HepG2 (cell line): ENCODE measurements around the gene ORMDL3. TPM values are rescaled to one million over a fixed set of nuclear protein-coding genes. Genes with fewer than 3 reads are reported as not detected.

Experiments
- ATAC-seq: fragments of 200-7000 bp; cut with Tn5 transposase; 3 replicates; pipeline ENCODE4 v1.9.1; 2020; ENCODE audit warnings: mild to moderate bottlenecking, moderate library complexity
- BruUV-seq: library from RNA; stranded (reverse); fragments of 400-500 nt; replicated peaks from 2 replicates; lab custom pipeline; 2021; lab: Mats Ljungman, UMichigan
- CTCF ChIA-PET: fragments of 300-600 bp; formaldehyde crosslinking; extraction: SDS; loops from one replicate; lab custom pipeline; 2021; ENCODE audit warnings: low total read pairs, inconsistent platforms, low intra/inter-chr PET ratio; lab: Yijun Ruan, JAX
- POLR2A ChIA-PET: fragments of 350-600 bp; sonication (Branson Sonifier 250); formaldehyde crosslinking; loops from one replicate; lab custom pipeline; 2020; ENCODE audit warnings: antibody characterized with exemption, inconsistent platforms; lab: Yijun Ruan, JAX
- DNase-seq: peaks from one replicate; pipeline ENCODE4 v3.0.0-alpha.2; 2015; ENCODE audit warnings: low spot score
- FAIRE-seq: peaks from 3 replicates; lab custom pipeline; 2011; peaks lifted over from hg19 to GRCh38; lab: Jason Lieb, UNC
- H2AFZ ChIP-seq: one replicate; pipeline ENCODE4 v1.6.1; 2011; ENCODE audit warnings: low read length, inconsistent platforms
- H3K27ac ChIP-seq: fragments of 300-600 bp; 3 replicates; pipeline ENCODE4 v1.8.0; 2011; ENCODE audit warnings: mixed run types, mild to moderate bottlenecking, mixed read lengths, low read length, inconsistent platforms; ENCODE audit not compliant: insufficient read depth; ENCODE audit errors: extremely low read length
- H3K27me3 ChIP-seq, 2 experiments: fragments of 200-600 bp in 1 of 2; 2 replicates in 1 of 2; 3 replicates in 1 of 2; pipeline versions ENCODE4 v1.6.0 to v1.8.0; 2011; ENCODE audit warnings: low read length in 2 of 2, mild to moderate bottlenecking in 2 of 2, moderate library complexity in 2 of 2, inconsistent platforms in 1 of 2; ENCODE audit not compliant: insufficient read depth in 2 of 2, control insufficient read depth in 1 of 2
- H3K36me3 ChIP-seq, 2 experiments: fragments of 200-600 bp in 1 of 2; replicated peaks in 1 of 2; 2 replicates in 1 of 2; 3 replicates in 1 of 2; pipeline versions ENCODE4 v1.5.1 to v1.8.0; 2011; ENCODE audit warnings: low read length in 2 of 2, inconsistent platforms in 1 of 2; ENCODE audit not compliant: insufficient read depth in 2 of 2, control insufficient read depth in 1 of 2
- H3K4me1 ChIP-seq: 2 replicates; pipeline ENCODE4 v1.5.1; 2012; ENCODE audit warnings: low read length, inconsistent platforms; ENCODE audit not compliant: insufficient read depth
- H3K4me2 ChIP-seq: 2 replicates; pipeline ENCODE4 v1.6.0; 2011; ENCODE audit warnings: low read depth, low read length, inconsistent platforms
- H3K4me3 ChIP-seq, 3 experiments: fragments of 200-600 bp in 1 of 3; sonication (generic), shearing (Covaris generic) in 1 of 3; replicated peaks in 1 of 3; 2 replicates each; pipeline ENCODE4 v1.5.1; 2011 to 2016; ENCODE audit warnings: low read length in 3 of 3, inconsistent platforms in 2 of 3, low read depth in 2 of 3, mild to moderate bottlenecking in 2 of 3, control low read depth in 1 of 3, mixed read lengths in 1 of 3; ENCODE audit not compliant: insufficient read depth in 1 of 3
- H3K79me2 ChIP-seq: one replicate; pipeline ENCODE4 v1.6.1; 2011; ENCODE audit warnings: low read length, inconsistent platforms; ENCODE audit not compliant: insufficient read depth
- H3K9ac ChIP-seq: 2 replicates; pipeline ENCODE4 v1.6.0; 2011; ENCODE audit warnings: mild to moderate bottlenecking, low read depth, low read length, inconsistent platforms; ENCODE audit not compliant: insufficient read depth
- H3K9me3 ChIP-seq: 2 replicates; pipeline ENCODE4 v1.5.1; 2012; ENCODE audit warnings: mild to moderate bottlenecking, low read length
- H4K20me1 ChIP-seq: 2 replicates; pipeline ENCODE4 v1.6.0; 2011; ENCODE audit warnings: inconsistent platforms, mild to moderate bottlenecking, low read length, moderate library complexity; ENCODE audit not compliant: insufficient read depth
- CEBPG ChIP-seq: IDR thresholded peaks from 2 replicates; pipeline ENCODE4 v1.6.1; 2016
- FOXK1 ChIP-seq: sonication (generic); formaldehyde crosslinking; IDR thresholded peaks from 2 replicates; pipeline ENCODE4 v1.4.0; 2020; ENCODE audit warnings: low read depth, missing genetic modification reagents, borderline replicate concordance
- HNRNPH1 ChIP-seq: fragments of 200-400 bp; formaldehyde crosslinking; optimal IDR thresholded peaks from 2 replicates; pipeline ENCODE3; 2017; ENCODE audit warnings: mild to moderate bottlenecking, low read depth, low read length
- NPAS2 ChIP-seq: sonication (generic); formaldehyde crosslinking; IDR thresholded peaks from 2 replicates; pipeline ENCODE4 v1.8.0; 2022; ENCODE audit warnings: mild to moderate bottlenecking, missing genetic modification reagents, borderline replicate concordance
- SIN3A ChIP-seq: IDR thresholded peaks from 2 replicates; pipeline ENCODE4 v1.6.1; 2011; ENCODE audit warnings: low read depth, mild to moderate bottlenecking, control low read depth, low read length, borderline replicate concordance
- SNRNP70 ChIP-seq: fragments of 200-400 bp; formaldehyde crosslinking; IDR thresholded peaks from 2 replicates; pipeline ENCODE4 v1.6.1; 2017; ENCODE audit warnings: mild to moderate bottlenecking, low read depth, low read length, moderate library complexity
- SUZ12 ChIP-seq: fragments of 150-350 bp; IDR thresholded peaks from 2 replicates; pipeline ENCODE4 v1.6.1; 2014; ENCODE audit warnings: low read depth, low read length
- TBX2 ChIP-seq: sonication (generic); formaldehyde crosslinking; IDR thresholded peaks from 2 replicates; pipeline ENCODE4 v1.5.0; 2020; ENCODE audit warnings: missing genetic modification reagents, mild to moderate bottlenecking, borderline replicate concordance
- ZFP36L2 ChIP-seq: sonication (generic); formaldehyde crosslinking; IDR thresholded peaks from 2 replicates; pipeline ENCODE4 v1.4.0; 2020; ENCODE audit warnings: missing genetic modification reagents
- ZNF138 ChIP-seq: sonication (generic); formaldehyde crosslinking; IDR thresholded peaks from 2 replicates; pipeline ENCODE4 v1.5.0; 2020; ENCODE audit warnings: mild to moderate bottlenecking, low read depth, missing genetic modification reagents
- ZNF496 ChIP-seq: sonication (generic); formaldehyde crosslinking; IDR thresholded peaks from 2 replicates; pipeline ENCODE4 v1.8.1; 2023; ENCODE audit warnings: mild to moderate bottlenecking, moderate library complexity, missing genetic modification reagents; ENCODE audit not compliant: insufficient replicate concordance
- ZNF615 ChIP-seq: sonication (generic); formaldehyde crosslinking; IDR thresholded peaks from 2 replicates; pipeline ENCODE4 v1.5.0; 2020; ENCODE audit warnings: mild to moderate bottlenecking, missing genetic modification reagents, borderline replicate concordance
- ZNF816 ChIP-seq: sonication (generic); formaldehyde crosslinking; IDR thresholded peaks from 2 replicates; pipeline ENCODE4 v1.8.0; 2022; ENCODE audit warnings: missing genetic modification reagents, mild to moderate bottlenecking, borderline replicate concordance
- WGBS: methylation state at CpG from one replicate; pipeline ENCODE4 v1.1.6; 2017; ENCODE audit warnings: low lambda C conversion rate; 5-methylcytosine and 5-hydroxymethylcytosine counted together
- in situ Hi-C: cut with HindIII; loops from 2 replicates; pipeline ENCODE4 v1.10.0; 2017; ENCODE audit warnings: low pct_unique_long_range_greater_than_20kb; ENCODE audit not compliant: extremely low pct_ligation_motif_present
- intact Hi-C: fragments of 100-400 bp; cut with micrococcal nuclease; formaldehyde crosslinking; loops from one replicate; pipeline ENCODE4 v1.10.0; 2022; ENCODE audit not compliant: unreplicated experiment
- polyA plus RNA-seq, 8 experiments: library from polyadenylated mRNA; depleted of rRNA in 3 of 8; stranded (reverse) in 7 of 8; unstranded in 1 of 8; fragments of >200 nt; fragmentation: Illumina TruSeq in 4 of 8; extraction: Trizol in 4 of 8; gene quantifications; 2 replicates each; pipeline versions ENCODE4 v1.2.1 to v1.2.3, GENCODE V29; 2011 to 2016; ENCODE audit warnings: low read depth in 4 of 8, missing spikeins in 1 of 8, mixed read lengths in 1 of 8; ENCODE audit not compliant: insufficient read depth in 1 of 8
- total RNA-seq, 5 experiments: library from RNA; depleted of rRNA; stranded (reverse); fragments of >200 nt; fragmentation: Illumina TruSeq; extraction: Trizol; gene quantifications; 2 replicates each; pipeline ENCODE4 v1.2.3, GENCODE V29; 2016; ENCODE audit warnings: low read depth in 1 of 5
- TF ChIP-seq, protein P1 (sequence below): sonication (generic); formaldehyde crosslinking; IDR thresholded peaks from 2 replicates; pipeline ENCODE4 v1.4.0; 2020; ENCODE audit warnings: mild to moderate bottlenecking, missing genetic modification reagents
- TF ChIP-seq, protein P2 (sequence below): sonication (generic); formaldehyde crosslinking; IDR thresholded peaks from 2 replicates; pipeline ENCODE4 v1.4.0; 2020; ENCODE audit warnings: missing genetic modification reagents

Gene ORMDL3
- total and polyA plus RNA-seq, 2 of the 13 experiments (the other 11 are each of a cell fraction or from before 2014, with no cell fraction given) = 181 to 384 TPM

DNA sequence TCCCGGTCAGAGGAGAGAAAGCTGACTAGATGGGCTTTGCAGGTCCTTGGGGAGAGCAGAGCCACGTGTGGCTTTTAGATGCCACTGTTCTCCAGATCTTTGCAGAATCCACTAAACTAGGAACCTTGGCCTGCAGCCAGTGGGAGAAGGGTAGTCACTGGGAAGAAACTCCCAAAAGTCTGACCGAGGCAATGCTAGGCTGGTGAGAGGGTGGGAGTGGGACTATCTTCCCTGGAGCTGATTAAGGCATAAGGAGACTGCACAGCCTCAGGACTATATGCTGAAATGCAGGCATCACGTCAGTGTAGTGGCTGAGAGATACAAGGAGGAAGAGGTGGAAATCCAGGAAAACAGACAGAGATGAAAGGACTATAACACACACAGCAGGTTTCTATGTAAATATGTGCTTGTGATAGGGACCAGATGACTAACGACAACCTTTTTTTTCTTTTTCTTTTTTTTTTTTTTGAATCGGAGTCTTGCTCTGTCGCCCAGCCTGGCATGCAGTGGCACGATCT is 33.2 kb upstream of the ORMDL3 start (continued):
- TF ChIP-seq, protein P1, sequence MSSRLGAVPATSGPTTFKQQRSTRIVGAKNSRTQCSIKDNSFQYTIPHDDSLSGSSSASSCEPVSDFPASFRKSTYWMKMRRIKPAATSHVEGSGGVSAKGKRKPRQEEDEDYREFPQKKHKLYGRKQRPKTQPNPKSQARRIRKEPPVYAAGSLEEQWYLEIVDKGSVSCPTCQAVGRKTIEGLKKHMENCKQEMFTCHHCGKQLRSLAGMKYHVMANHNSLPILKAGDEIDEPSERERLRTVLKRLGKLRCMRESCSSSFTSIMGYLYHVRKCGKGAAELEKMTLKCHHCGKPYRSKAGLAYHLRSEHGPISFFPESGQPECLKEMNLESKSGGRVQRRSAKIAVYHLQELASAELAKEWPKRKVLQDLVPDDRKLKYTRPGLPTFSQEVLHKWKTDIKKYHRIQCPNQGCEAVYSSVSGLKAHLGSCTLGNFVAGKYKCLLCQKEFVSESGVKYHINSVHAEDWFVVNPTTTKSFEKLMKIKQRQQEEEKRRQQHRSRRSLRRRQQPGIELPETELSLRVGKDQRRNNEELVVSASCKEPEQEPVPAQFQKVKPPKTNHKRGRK = no peak
- 0 out of 2 replicates have a peak, but pooled peaks have one; percentile 29 for TF ChIP-seq ZNF615 (CRISPR knock-in tag)

DNA sequence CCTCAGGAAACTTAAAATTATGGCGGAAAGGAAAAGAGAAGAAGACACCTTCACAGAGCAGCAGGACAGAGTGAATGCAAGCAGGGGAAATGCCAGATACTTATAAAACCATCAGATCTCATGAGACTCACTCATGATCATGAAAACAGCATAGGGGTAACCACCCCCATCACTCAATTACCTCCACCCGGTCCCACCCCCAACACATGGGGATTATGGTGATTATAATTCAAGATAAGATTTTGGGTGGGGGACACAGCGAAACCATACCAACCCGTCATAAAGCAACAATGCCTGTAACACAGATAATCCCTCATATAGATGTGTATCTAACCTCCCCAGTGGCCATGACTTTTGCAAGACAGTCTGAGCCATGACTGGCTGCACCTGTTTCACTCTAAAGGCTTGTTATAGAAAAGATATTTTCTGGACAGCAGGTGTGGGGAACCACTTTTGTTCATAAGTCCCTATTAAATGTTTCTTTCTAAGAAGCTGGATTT is 28.4 kb upstream of the ORMDL3 start:
- ATAC-seq = no peak

More for the DNA sequence above, 28.4 kb upstream of the ORMDL3 start:
- intact Hi-C loops = no loop called here
- no TSS peak for BruUV-seq
- 41% methylated on average over 4 of the region's 4 CpGs for WGBS
- Histone ChIP-seq H3K9me3 (no peaks in the 10 kb centered on the region), H3K4me2 (no peak overlapping the region), H3K27me3 (peaks cover 0 to 14% of the 10 kb centered on the region in 2 experiments; a peak in 3 of 5 replicates), H3K36me3 (no peaks in the 10 kb centered on the region), H3K27ac (no peak overlapping the region), H4K20me1 (no peaks in the 10 kb centered on the region), H3K9ac (no peak overlapping the region), H2AFZ (no peak overlapping the region), H3K4me1 (peaks cover 59% of the 10 kb centered on the region), H3K79me2 (no peaks in the 10 kb centered on the region), H3K4me3 (no peak overlapping the region)
- in situ Hi-C loops = no loop called here
- CTCF ChIA-PET = no interaction called here
- DNase-seq = no peak
- TF ChIP-seq, protein P2, sequence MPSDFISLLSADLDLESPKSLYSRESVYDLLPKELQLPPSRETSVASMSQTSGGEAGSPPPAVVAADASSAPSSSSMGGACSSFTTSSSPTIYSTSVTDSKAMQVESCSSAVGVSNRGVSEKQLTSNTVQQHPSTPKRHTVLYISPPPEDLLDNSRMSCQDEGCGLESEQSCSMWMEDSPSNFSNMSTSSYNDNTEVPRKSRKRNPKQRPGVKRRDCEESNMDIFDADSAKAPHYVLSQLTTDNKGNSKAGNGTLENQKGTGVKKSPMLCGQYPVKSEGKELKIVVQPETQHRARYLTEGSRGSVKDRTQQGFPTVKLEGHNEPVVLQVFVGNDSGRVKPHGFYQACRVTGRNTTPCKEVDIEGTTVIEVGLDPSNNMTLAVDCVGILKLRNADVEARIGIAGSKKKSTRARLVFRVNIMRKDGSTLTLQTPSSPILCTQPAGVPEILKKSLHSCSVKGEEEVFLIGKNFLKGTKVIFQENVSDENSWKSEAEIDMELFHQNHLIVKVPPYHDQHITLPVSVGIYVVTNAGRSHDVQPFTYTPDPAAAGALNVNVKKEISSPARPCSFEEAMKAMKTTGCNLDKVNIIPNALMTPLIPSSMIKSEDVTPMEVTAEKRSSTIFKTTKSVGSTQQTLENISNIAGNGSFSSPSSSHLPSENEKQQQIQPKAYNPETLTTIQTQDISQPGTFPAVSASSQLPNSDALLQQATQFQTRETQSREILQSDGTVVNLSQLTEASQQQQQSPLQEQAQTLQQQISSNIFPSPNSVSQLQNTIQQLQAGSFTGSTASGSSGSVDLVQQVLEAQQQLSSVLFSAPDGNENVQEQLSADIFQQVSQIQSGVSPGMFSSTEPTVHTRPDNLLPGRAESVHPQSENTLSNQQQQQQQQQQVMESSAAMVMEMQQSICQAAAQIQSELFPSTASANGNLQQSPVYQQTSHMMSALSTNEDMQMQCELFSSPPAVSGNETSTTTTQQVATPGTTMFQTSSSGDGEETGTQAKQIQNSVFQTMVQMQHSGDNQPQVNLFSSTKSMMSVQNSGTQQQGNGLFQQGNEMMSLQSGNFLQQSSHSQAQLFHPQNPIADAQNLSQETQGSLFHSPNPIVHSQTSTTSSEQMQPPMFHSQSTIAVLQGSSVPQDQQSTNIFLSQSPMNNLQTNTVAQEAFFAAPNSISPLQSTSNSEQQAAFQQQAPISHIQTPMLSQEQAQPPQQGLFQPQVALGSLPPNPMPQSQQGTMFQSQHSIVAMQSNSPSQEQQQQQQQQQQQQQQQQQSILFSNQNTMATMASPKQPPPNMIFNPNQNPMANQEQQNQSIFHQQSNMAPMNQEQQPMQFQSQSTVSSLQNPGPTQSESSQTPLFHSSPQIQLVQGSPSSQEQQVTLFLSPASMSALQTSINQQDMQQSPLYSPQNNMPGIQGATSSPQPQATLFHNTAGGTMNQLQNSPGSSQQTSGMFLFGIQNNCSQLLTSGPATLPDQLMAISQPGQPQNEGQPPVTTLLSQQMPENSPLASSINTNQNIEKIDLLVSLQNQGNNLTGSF (CRISPR knock-in tag) = no peak
- no peak for TF ChIP-seq SIN3A
- TF ChIP-seq FOXK1 (CRISPR knock-in tag) = no peak
- TF ChIP-seq SUZ12 = no peak
- TF ChIP-seq CEBPG = no peak
- TF ChIP-seq TBX2 (CRISPR knock-in tag) = no peak
- TF ChIP-seq NPAS2 (CRISPR knock-in tag) = no peak
- TF ChIP-seq SNRNP70 = no peak
- TF ChIP-seq ZNF496 (CRISPR knock-in tag) = no peak
- TF ChIP-seq HNRNPH1 = no peak
- TF ChIP-seq ZNF138 (CRISPR knock-in tag) = no peak
- no peak for TF ChIP-seq ZNF816
- no peak for TF ChIP-seq ZFP36L2
- POLR2A ChIA-PET = no interaction called here
- FAIRE-seq = no peak
